ENCODE results near the gene FARP1.

- TF ChIP-seq EZH2 (IDR thresholded peaks at IDR 0.05; ENCODE audit: insufficient read depth, low read length) (no peak), CTCF (IDR thresholded peaks at IDR 0.05; ENCODE audit: insufficient read depth, low read depth, low read length) (no peak)
Observed at GRCh38 chr13:98226496-98226895, 83.6 kb downstream of the FARP1 start.

All from astrocyte (in vitro differentiated cells and primary cell).